Mucosa of descending colon (tissue), 3 donors: ENCODE data around the gene F10. TPM values are rescaled to one million over a fixed set of nuclear protein-coding genes. Genes with fewer than 3 reads are reported as not detected.

Experiments
- ATAC-seq: fragments of 200-7000 bp; cut with Tn5 transposase; one replicate; pipeline ENCODE4 v1.9.1; 2020; ENCODE audit warnings: mild to moderate bottlenecking, moderate library complexity
- DNase-seq, 3 donors: peaks; one replicate each; pipeline ENCODE4 v3.0.0-alpha.2; 2020
- H3K36me3 ChIP-seq: fragments of 200-600 bp; one replicate; pipeline ENCODE4 v1.8.0; 2021; ENCODE audit warnings: low read depth, mild to moderate bottlenecking
- H3K4me1 ChIP-seq: fragments of 200-600 bp; one replicate; pipeline ENCODE4 v1.8.0; 2021; ENCODE audit warnings: low read depth, mild to moderate bottlenecking
- H3K4me3 ChIP-seq: fragments of 200-600 bp; one replicate; pipeline ENCODE4 v1.8.0; 2021; ENCODE audit warnings: mild to moderate bottlenecking
- H3K9me3 ChIP-seq: fragments of 200-600 bp; one replicate; pipeline ENCODE4 v1.8.0; 2021; ENCODE audit warnings: mild to moderate bottlenecking
- intact Hi-C, 2 donors: fragments of 100-400 bp; cut with DNase I in 1 of 2; cut with micrococcal nuclease in 1 of 2; formaldehyde crosslinking; loops; one replicate each; pipeline versions ENCODE4 v1.11.0 to v1.11.1; 2022; cut with DNase I, micrococcal nuclease
- total RNA-seq, 3 donors: library from RNA; stranded (reverse); fragmentation: NEBNext Ultra II Directional in 2 of 3; extraction: Animal tissue kit (Norgen Biotek cat#: 25700) in 2 of 3; gene quantifications; one replicate each; pipeline versions ENCODE4 v1.2.1 to v1.2.4, GENCODE V29; 2021 to 2023
- TF ChIP-seq, protein P1 (sequence below): fragments of 200-600 bp; IDR thresholded peaks from one replicate; pipeline ENCODE4 v1.8.0; 2022; ENCODE audit warnings: antibody characterized with exemption, mild to moderate bottlenecking
- donor health status: DM: no; HTN: no; CAD: no; lungs with moderate emphysema.
- donor health status: DM: no; HTN: no; CAD: no.
- donor health status: DM: no; HTN: yes; CAD: no.

Gene F10
- total RNA-seq, 3 donors from 2014 or later, result 1.3 to 3.5 (median 2.0) TPM

DNA sequence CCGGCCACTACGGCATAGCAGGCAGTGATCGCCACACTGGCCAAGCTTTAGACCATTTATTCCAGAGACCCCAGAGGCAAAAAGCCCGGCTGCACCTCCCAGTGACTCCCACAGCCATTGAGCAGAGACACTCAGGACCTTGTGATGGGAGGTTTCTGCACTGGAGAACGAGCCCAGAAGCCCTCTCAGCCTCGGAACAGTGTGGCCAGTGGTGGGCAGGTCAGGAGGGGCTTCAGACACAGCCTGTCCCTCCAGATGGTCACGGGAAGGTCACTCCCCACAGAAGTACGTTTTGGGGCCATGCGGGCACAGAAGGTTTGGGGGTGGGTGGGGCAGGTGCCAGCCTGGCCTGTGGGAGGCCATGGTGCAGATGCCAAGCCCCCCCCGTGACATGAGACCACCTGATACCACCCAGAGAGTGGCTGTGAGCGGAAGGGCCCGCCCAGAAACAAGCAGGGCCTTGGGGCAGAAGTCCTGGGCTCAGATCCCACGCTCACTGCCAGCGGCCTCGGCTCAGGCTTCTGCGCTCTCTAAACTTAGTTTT, 599 bp upstream of the F10 start:
- TF ChIP-seq, protein P1, sequence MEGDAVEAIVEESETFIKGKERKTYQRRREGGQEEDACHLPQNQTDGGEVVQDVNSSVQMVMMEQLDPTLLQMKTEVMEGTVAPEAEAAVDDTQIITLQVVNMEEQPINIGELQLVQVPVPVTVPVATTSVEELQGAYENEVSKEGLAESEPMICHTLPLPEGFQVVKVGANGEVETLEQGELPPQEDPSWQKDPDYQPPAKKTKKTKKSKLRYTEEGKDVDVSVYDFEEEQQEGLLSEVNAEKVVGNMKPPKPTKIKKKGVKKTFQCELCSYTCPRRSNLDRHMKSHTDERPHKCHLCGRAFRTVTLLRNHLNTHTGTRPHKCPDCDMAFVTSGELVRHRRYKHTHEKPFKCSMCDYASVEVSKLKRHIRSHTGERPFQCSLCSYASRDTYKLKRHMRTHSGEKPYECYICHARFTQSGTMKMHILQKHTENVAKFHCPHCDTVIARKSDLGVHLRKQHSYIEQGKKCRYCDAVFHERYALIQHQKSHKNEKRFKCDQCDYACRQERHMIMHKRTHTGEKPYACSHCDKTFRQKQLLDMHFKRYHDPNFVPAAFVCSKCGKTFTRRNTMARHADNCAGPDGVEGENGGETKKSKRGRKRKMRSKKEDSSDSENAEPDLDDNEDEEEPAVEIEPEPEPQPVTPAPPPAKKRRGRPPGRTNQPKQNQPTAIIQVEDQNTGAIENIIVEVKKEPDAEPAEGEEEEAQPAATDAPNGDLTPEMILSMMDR, result no peak
- H3K4me1 ChIP-seq, result peaks cover 4% of the 10 kb centered on the region
- H3K9me3 ChIP-seq, result no peaks in the 10 kb centered on the region
- no peaks in the 10 kb centered on the region for H3K36me3 ChIP-seq
- ATAC-seq (no peak), DNase-seq (no peak)
- no peak overlapping the region for H3K4me3 ChIP-seq
- intact Hi-C loops, result no loop called here

DNA sequence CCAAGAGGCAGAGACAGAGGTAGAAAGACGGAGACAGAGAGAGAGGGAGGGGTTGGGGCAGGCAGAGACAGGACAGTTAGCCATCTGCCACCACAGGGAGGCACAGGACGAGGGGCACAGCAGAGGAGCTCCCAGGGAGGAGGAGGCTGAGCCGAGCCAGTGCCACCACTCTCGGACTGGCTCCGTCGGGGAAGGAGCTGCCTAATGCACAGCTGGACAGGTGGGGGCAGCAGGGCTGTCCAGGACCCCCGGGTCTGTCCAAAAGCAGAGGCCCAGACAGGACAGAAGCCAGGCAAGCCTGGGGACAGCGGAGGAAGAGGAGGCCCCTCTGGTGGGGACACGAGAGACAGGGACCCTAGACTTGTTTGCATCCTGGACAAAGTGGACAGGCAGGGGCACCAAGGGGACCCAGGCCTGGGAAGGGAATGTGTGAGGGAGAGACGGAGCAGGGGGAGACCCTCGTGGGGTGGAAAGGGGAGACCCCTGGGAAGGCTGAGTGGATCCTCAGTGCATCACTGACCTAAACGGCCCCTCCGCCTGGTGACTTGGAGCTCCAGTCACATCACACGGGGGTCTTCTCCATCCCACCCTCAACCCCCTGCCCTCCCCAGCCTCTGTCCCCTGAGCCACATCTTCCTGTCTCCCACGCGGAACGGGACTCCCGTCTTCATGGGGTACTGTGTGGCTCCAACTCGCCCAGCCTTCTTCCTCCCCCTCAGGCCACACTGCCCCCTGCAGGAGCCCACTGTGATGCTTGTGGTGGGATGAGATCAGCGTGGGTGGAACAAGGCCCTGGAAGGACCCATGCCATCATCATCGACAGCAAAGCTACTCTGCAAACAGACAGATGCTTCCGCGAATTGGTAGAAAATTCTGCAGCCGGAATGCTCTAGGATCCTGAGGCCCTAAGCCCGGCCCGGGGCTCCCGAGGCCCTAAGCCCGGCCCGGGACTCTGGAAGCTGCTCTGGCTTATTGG, 915 bp downstream of the F10 start:
- intact Hi-C loops, result no loop called here
- peaks cover 4% of the 10 kb centered on the region for H3K4me1 ChIP-seq
- no peaks in the 10 kb centered on the region for H3K9me3 ChIP-seq
- DNase-seq (peak in 1 of 3 donors; percentile 21), ATAC-seq (no peak)
- no peaks in the 10 kb centered on the region for H3K36me3 ChIP-seq
- TF ChIP-seq, protein P1, result no peak
- no peak overlapping the region for H3K4me3 ChIP-seq

GRCh38 chr13:113124211-113124970, 1.8 kb downstream of the F10 start:
- H3K4me1 ChIP-seq, result peaks cover 4% of the 10 kb centered on the region
- H3K9me3 ChIP-seq, result no peaks in the 10 kb centered on the region
- peak in 1 of 3 donors; percentile 16 for DNase-seq
- TF ChIP-seq, protein P1, result no peak
- no peaks in the 10 kb centered on the region for H3K36me3 ChIP-seq
- ATAC-seq, result no peak
- intact Hi-C loops, result no loop called here
- H3K4me3 ChIP-seq, result no peak overlapping the region

- ATAC-seq (no peak), DNase-seq (peak in 1 of 3 donors; percentile 7)
- Histone ChIP-seq H3K9me3 (no peaks in the 10 kb centered on the region), H3K36me3 (no peaks in the 10 kb centered on the region), H3K4me3 (no peak overlapping the region), H3K4me1 (peaks cover 4% of the 10 kb centered on the region)
- TF ChIP-seq, protein P1, result no peak
- intact Hi-C loops, result no loop called here
These were observed 3.1 kb downstream of the F10 start for GRCh38 chr13:113125506-113126264.
